Activated CD8-positive, alpha-beta memory T cell treated with anti-CD3 and anti-CD28 coated beads, Interleukin-2, amount 50 U/mL, for 24 hours (primary cell): Measurements from ENCODE around the gene SRD5A2.
A peak's percentile ranks its signal among the peaks of the same experiment; 100 is the strongest.
"Not testable (repeated sequence)": the region's sequence is repeated elsewhere in the genome, so short reads cannot be mapped to it uniquely, and the experiment has no call there.

Source experiments
- DNase-seq: peaks from one replicate; pipeline ENCODE4 v3.0.0-alpha.2; 2020; ENCODE audit errors: extremely low read depth

SRD5A2 gene

GRCh38 chr2:31533036-31533435 lies 47.7 kb downstream of the SRD5A2 start:
- no peak for DNase-seq

DNA sequence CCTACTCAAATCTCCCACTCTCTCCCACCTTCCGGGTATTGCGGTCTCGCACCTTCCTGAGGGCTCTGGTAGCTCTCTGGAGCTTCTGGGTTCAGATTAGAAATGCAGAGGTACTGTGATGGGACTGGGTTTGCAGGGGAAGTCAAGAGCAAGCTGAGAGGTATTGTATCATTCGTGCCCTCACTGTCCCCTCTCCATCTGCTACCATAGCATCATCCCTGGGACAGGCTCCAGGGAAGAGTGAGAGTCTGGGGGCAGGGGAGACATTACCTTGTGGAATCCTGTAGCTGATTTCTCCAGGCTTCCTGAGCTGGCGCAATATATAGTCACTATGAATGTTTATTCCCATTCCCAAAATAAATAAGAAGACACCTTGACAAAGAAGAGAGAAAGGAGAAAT lies 49.6 kb downstream of the SRD5A2 start:
- no peak for DNase-seq

DNA sequence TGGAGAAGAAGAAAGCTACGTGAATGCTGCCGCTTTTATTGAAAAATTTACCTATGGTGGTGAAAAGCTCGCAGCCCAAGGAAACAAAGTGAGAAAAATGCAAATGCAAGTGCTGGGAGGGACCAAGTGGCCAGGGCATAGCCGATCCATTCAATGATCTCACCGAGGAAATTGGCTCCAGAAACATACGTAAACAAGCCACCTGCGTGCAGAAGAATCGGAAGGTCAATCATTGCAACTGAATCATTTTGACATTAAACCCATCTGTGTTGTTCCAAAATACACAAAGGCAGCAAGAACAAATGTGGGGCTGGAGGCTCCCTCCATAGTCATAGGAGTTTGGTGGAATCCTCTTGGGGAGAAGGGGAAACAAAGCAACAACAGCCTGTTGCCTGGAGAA lies 51.5 kb downstream of the SRD5A2 start:
- no peak for DNase-seq

DNA sequence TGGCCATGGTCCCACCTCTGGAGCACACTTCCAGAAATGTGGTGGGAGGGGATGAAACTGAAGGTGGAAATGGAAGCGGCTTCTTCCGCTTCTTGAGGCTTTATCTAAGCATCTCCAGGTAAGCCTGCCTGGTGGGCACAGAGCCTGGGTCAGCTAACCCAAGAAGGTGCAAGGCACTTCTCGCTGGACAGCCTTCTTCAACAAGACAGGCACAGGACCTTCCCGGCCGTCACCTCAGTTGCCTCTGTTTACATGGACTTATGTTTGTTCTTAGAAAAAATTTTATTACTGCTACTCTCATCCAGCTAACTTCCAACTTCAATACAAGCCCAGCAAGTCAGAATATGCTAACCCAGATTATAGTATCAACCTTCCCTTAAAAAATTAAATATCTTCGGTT lies 51.9 kb downstream of the SRD5A2 start:
- DNase-seq: no peak

GRCh38 chr2:31526946-31527732 lies 53.6 kb downstream of the SRD5A2 start:
- DNase-seq: no peak

DNA sequence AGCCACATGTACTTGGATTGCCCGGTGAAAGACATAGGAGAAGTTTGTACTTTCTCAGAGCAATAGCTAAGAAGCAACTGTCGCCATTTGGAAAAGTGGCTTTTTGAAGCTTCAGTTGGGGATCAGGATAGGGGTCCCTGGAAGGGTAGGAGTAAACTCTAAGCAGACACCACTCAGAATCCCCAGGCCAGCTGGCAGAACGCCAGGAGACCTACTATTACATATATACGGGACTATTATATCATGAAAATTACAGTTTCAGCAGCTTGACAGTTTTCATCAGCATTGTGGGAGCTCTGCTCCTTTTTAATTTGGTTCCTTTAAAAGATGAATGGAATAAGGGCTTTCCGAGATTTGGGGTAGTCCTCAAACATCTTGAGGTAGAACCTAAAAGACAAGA lies 54.9 kb downstream of the SRD5A2 start:
- no peak for DNase-seq

DNA sequence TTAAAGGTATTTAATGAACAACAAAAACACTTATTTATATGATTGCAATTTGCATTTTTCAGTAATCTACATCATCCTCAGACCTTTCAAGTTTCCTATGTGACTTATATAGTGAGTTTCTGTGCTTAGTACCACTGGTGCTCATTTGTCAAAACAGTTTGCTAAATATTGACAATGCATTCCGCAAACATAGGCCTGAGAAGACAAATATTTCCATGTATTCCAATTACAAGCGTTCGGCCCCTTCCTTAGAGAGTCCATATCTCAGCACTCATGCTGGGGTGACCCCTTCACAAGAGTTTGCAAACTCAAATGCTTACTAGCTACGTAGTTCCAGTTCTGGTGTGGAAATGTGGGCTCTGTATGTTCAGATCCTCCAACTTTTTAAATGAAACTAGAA lies 56.1 kb downstream of the SRD5A2 start:
- no peak for DNase-seq

DNA sequence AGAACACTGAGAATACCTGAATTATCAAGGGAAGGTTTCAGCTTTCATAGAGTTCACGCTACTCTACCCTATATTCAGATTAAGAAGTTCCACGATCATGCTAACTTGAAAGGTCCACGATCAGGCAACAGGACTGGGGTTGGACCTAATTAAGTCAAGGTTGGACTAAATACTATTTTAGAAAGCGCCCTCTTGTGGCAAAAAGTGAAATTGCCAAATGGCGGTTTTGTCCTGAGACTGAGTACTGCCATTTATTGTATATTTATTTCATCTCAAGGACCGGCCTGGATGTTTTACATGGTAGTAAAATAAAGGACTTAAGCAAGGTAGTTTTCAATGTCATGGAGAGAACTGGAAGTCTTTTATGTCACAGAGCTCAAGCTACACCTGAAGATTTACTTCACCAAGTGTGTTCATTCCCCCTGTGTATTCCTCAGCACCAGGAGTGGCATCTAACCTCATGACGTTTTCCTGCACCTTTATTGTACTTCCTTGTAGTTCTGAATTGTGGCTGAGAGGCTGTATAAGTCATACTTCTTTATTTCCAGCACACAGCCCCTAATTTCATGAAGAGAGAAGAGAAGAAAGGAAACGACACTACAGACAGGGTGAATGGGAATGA lies 56.8 kb downstream of the SRD5A2 start:
- peak; percentile 19 for DNase-seq

DNA sequence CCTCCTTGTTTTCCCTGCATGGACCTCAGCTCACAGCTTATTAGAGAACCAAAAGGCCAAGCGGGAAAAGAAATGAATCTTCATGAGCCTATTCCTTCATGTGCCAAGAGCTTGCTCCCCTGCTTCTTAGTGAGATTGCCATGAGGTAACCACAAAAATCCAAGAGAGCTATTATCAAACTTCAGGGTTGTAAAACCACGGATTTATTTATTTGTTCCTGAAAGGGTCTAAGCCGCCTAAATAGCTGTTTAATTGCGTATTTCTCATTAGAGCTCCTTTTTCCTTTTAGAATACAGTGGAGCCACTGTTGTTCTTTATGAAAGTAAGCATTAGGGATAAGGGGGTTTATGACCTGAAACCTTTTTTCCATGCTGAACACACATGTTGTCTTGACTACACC lies 58.0 kb downstream of the SRD5A2 start:
- no peak for DNase-seq

GRCh38 chr2:31517442-31518203 lies 63.1 kb downstream of the SRD5A2 start:
- no peak for DNase-seq

- no peak for DNase-seq
Measured at GRCh38 chr2:31515586-31515985, 65.2 kb downstream of the SRD5A2 start.

- no peak for DNase-seq
Measured at GRCh38 chr2:31513553-31513952, 67.2 kb downstream of the SRD5A2 start.

DNA sequence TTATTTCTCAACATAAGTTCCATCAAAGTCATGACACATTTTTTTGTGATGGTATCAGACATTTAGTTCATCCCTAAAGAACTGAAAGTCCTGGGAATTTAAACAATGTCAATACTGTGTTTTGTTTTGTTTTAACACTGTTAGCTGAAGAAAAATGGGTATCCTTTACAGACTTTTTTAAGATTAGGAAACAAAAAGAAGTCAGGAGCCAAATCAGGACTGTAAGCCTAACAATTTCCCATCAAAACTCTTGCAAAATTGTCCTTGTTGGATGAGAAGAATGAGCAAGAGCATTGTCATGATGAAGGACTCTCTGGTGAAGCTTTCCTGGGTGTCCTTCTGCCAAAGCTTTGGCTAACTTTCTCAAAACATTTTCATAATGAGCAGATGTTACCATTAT lies 69.4 kb downstream of the SRD5A2 start:
- DNase-seq: no peak

DNA sequence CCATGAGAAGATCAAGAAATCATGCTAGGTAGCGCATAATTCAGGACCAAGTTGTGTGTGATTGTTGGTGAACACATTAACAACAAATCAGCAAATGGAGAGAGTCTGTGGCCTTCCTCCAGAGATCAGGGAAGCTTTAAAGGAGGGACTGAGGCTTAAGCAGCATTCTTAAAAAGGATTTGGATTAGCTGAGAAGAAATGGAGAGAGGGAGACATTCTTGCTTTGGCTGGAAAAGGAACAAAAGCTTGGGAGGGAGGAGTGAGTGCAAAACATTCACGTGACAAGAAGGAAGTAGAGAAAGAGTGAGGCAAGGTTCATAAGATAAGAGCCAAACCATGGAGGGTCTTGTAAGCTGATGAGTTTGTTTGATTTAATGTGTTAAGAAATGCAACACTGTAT lies 75.6 kb downstream of the SRD5A2 start:
- DNase-seq: no peak

DNA sequence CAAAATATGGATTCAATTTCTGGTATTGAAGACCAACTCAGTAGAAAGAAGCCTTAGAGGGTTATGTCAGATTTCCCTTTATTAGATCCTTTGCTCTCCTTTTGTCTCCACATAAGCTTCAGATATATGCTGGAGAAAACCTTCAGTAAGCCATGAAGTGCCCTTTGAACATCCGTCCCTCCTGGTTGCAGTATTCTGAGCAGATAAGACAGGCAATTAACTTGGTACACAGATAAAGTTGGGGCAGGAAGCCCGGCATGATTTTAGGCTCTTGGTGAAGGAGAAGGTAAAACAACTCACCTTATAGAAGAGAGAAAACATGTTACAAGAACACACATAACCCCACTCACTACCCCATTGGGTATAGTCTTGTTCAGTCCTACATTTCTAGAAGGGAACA lies 76.4 kb downstream of the SRD5A2 start:
- DNase-seq: no peak

DNA sequence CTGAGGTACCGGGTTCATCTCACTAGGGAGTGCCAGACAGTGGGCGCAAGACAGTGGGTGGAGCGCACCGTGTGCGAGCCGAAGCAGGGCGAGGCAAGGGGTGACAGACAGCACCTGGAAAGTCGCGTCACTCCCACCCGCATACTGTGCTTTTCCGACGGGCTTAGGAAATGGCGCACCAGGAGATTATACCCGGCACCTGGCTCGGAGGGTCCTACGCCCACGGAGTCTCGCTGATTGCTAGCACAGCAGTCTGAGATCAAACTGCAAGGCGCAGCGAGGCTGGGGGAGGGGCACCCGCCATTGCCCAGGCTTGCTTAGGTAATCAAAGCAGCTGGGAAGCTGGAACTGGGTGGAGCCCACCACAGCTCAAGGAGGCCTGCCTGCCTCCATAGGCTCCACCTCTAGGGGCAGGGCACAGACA lies 84.3 kb downstream of the SRD5A2 start:
- not testable (repeated sequence) for DNase-seq

GRCh38 chr2:31489339-31489738 lies 91.4 kb downstream of the SRD5A2 start:
- not testable (repeated sequence) for DNase-seq

- no peak for DNase-seq
Measured at GRCh38 chr2:31483246-31483645, 97.5 kb downstream of the SRD5A2 start.

GRCh38 chr2:31476511-31477180 lies 104.1 kb downstream of the SRD5A2 start:
- no peak for DNase-seq

DNA sequence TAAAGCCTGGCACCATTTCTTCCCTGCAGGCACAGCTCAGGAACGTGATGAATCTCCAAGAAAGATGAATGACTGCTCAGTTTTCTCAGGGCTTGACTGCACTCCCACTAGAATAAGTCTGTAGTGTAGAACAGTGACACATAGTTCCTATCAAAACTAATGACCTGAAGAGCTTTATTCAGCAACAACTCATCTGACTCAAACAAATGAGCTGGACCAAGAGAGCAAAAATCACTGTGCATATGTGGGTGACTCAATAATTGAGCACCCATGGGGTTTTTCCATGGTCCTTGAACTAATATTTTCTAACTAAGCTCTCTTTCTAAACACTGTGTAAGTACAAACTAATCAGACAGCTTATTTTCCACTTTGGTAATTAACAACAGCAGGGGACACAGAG lies 105.0 kb downstream of the SRD5A2 start:
- DNase-seq: no peak

DNA sequence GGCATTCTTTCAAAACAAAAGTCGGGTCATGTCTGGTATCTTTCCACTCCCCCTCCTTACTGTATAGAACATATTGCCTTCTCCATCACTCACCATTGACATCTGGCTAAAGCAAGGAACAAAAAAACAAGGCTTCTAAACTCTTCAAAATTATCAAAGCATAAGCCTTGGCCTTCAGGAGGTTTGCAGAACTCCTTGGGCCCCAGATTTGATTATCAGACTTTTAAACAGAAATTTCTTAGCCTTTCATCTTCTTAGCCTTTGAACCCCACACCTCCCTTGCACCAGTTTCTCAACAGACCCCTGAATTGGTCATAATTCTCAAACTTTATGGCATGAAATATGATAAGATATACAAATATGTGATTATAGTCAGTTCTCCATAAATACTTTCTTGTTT lies 106.4 kb downstream of the SRD5A2 start:
- DNase-seq: no peak
